ELF-1 (cell line): Measurements from ENCODE around the gene CLCA4.

Source experiments
- DNase-seq: peaks from one replicate; pipeline ENCODE4 v3.0.0-alpha.2; 2016; ENCODE audit warnings: low read depth, low spot score

The CLCA4 gene

GRCh38 chr1:86546787-86547221, at the start of gene CLCA4:
CLCA4 (plus strand) TSS chr1:86547078; CDS start chr1:86547120, 42 bp downstream.
- DNase-seq, result no peak

DNA sequence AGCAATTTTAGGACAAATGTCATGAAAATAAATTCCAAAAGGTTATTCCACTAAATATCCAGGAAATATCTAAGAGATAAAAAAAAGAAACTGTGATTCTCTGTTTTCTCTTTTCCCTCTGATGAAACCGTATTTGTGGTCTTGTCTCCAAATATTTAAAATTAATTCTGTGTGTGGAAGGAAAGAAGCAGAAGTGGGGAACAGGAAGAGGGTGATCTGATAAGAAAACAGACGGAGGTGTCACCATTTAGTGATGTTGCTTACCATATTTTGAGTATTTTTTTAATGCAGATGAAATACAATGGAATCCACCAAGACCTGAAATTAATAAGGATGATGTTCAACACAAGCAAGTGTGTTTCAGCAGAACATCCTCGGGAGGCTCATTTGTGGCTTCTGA, 48.6 kb upstream of the CLCA4 start:
- no peak for DNase-seq

- DNase-seq, result no peak
These were observed 46.8 kb upstream of the CLCA4 start for GRCh38 chr1:86499987-86500593.

- no peak for DNase-seq
These were observed 46.2 kb upstream of the CLCA4 start for GRCh38 chr1:86500714-86501113.

- DNase-seq, result peak; percentile 83
These were observed 44.7 kb upstream of the CLCA4 start for GRCh38 chr1:86502125-86502646.

GRCh38 chr1:86502721-86503405, 44.0 kb upstream of the CLCA4 start:
- DNase-seq, result peak; percentile 82

DNA sequence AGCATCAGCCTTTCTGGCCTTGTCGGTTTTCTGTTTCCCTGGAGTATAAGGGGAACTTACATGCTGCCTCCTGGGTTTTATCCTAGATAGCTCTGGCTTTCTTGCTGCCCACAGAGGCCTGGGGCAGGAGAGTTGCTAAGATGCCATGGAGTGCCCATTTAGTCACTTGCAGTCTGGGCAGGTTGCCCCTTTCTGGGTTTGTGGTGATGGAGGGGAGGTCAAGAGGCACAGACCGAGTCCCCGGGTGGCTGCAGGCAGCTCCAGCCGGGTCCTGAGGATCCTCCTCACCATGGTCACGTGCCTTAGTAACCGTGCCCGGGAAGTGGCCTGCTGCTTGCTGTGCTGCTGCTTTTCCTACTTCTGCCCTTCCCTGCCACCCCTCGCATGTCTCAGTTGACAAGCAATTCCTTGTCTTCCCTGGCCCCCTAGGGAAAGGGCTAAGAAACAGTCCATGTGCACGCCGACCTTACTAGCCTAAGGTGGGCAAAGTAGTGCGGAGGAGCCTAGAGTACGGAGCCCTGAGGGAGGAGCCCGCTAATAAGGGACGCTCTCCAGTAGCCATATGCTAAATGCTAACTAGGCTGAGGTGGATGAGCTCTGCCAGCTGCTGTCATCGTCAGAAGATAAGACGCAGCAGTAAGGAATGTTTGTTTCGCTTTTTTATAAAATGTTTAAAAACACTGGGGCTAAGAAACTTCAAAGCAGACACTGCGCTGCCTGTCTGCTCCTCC, 43.3 kb upstream of the CLCA4 start:
- DNase-seq, result peak; percentile 74

GRCh38 chr1:86504137-86504479, 42.8 kb upstream of the CLCA4 start:
- peak; percentile 34 for DNase-seq

DNA sequence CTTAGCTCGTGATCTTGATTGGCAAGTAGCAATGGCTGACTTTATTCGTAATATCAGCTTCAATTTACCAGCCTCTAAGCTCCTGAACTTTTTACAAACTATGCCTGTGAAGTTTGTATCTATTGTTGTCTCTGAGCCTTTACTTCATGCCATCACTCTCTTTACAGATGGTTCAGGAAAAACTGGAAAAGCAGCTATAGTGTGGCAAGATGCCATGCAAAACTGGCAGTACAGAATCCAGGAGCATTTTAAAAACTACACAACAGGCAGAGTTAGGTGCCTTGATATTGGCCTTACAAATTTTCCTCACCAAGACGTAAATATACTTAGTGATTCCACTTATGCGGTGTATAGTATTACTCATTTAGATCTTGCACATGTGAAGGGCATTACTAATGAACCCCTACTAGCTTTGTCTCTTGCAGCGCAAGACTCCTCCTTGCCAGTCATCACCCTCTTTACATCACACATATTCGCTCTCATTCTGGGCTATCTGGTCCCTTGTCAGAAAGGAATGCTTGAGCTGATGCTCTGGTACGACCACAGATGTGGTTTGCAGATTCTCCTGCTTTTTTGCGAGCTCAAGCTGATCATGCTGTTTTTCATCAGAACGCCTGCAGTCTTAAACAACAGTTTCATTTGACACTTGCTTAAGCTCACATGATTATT, 41.8 kb upstream of the CLCA4 start:
- peak; percentile 5 for DNase-seq

DNA sequence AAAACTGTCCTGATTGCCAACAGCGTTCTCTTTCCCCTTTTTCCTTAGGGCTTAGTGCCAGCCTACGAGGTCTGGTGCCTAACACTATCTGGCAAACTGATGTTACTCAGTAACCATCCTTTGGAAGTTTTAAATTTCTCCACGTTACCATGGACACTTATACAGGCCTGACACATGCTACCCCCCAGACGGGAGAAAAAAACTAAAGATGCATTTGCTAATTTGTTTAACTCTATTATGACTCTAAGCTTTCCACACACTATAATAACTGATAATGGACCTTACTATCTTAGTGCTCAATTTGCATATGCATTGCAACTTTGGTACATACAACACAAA, 41.3 kb upstream of the CLCA4 start:
- DNase-seq, result no peak

DNA sequence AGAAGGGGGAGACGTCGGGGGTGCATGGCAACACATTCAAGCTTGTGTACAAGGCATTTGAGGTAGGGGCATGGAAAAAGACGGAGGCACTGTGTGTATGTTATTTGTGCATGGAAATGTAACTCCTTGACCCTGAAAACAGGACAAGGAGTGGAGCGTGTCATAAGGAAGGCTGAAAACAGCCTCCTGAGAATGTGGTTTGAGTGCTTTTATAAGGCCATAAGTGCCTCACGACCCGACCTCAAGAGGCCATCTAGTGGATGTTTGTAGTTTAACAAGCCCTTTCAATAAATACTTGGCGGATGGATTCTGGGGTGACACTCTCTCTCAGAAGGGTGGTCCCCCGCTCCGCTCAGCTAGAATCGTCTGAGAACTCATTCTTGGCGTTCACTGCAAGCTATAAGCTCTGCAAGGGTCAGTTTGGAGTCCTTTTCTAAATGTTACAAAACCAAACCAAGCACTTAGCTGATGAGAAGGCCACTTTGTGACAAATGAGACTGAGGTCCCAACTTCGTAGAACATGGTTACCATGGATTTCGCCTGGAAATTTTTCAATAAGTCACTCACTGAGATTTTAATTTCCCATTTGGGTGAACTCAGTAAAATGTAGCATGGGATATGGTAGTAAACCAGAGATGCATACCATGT, 38.8 kb upstream of the CLCA4 start:
- peak; percentile 40 for DNase-seq

- no peak for DNase-seq
These were observed 38.3 kb upstream of the CLCA4 start for GRCh38 chr1:86508583-86508969.

- DNase-seq, result peak; percentile 26
These were observed 31.3 kb upstream of the CLCA4 start for GRCh38 chr1:86515597-86515996.

DNA sequence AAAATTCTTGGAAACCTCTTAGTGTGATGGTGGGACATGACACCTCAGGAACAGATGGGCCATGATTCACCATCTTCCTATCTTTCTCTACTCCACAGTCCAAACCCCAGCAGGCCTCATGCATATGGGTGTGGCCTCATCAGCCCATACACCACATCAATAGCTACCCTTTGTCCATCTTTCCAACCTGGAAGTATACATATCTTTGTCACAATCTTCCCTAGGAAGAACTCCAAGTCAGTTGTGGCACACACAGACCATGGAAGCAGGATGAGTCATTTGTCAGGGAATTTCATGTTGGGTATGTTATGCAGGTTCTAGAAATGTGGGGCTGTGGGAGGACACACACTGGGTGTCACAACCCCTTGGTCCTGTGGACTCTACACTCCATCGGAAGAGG, 30.5 kb upstream of the CLCA4 start:
- no peak for DNase-seq

DNA sequence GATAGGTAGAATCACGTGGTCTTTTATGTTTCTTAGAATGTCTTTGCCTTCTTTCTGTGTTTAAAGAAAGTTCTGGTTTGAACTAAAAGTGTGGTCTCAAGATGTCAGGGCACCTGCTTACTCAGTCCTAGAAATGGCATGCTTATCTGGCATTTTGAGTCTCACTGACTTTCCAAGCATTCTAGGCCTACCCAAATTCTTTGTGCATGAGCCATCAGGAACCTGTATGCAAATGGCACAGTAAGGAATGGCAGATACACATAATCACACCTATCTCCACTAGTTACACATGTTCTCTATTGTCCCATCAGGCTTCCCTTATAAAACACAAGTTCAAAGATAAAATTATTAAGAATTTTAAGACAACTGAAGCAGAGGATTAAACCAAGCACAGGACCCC, 29.5 kb upstream of the CLCA4 start:
- peak; percentile 13 for DNase-seq

GRCh38 chr1:86520789-86521521, 25.9 kb upstream of the CLCA4 start:
- no peak for DNase-seq

- no peak for DNase-seq
These were observed 25.4 kb upstream of the CLCA4 start for GRCh38 chr1:86521522-86521891.

- DNase-seq, result no peak
These were observed 24.6 kb upstream of the CLCA4 start for GRCh38 chr1:86522240-86522639.

GRCh38 chr1:86523670-86524354, 23.1 kb upstream of the CLCA4 start:
- DNase-seq, result no peak

DNA sequence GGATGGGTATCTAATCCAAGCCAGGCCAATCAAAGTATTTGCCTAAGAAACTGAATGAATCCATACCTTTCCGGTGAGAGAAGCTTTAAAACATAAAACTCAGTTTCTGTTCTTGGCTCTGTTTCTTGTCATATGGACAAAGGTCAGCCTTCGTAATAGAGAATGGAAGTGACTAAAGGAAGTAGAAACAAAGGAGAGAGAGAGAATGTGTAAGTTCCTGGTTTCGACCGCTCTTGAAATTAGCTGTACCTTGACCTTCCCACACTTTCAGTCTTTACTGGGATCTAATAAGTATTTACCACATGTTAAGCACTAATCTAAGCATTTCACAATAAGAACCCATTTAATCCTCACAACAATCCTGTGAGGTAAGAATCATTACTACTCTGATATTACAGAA, 19.6 kb upstream of the CLCA4 start:
- DNase-seq, result no peak
